Testis (tissue), 2 donors: ENCODE results near the gene CAMKMT.

Experiments
- CTCF ChIP-seq, 3 experiments: fragments of 450-650 bp in 2 of 3; fragments of 200-600 bp in 1 of 3; sonication (generic) in 1 of 3; IDR thresholded peaks; one replicate each; pipeline ENCODE4 v1.5.1; 2016 to 2019; ENCODE audit warnings: antibody characterized with exemption in 3 of 3, mild to moderate bottlenecking in 2 of 3, moderate library complexity in 1 of 3
- POLR2A ChIP-seq: fragments of 450-650 bp; IDR thresholded peaks from one replicate; pipeline ENCODE4 v1.6.1; 2017; ENCODE audit warnings: antibody characterized with exemption, mild to moderate bottlenecking, moderate library complexity

DNA sequence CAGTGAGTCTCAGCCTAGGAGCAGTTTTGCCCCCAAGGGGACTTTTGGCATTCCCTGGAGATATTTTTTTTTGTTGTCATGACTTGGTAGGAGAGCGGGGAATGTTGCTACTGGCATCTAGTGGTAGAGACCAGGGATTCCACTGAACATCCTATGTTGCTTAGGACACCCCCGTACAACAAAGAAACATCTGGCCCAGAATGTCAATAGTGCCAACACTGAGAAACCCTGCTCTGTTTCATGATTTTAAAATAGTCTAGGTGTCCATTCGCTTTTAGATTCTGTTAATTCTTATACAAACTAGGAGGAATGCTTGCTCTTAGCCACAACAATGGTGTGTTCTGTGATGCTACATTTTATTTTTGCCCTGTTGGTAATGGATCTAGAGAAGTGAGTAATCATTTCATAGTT is 353.9 kb downstream of the CAMKMT start:
- no peak for TF ChIP-seq POLR2A
- TF ChIP-seq CTCF (IDR thresholded peaks at IDR 0.05) = peak in 1 of 3 experiments; percentile 8
